ENCODE data around the gene CREB3L1.

The CREB3L1 gene

DNA sequence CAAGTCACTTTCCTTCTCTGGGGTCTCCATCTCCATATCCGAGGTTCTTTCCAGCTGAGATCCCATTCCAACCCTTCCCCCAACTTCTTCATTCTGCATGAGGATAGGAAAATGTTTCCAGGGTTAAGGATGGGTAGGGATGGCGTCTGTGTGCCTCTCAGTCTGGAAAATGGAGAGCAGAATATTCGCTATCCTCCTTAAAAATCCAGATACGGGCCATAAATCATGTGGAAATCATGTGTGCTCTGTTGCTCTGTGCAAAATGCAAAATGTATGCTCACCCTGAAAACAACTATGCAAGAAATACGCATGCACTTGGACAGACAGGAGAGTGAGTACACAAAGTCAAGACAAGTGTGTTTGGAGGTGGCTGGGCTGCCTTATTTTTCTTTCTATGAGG, 3.2 kb downstream of the CREB3L1 start:
- TF ChIP-seq, protein P1, sequence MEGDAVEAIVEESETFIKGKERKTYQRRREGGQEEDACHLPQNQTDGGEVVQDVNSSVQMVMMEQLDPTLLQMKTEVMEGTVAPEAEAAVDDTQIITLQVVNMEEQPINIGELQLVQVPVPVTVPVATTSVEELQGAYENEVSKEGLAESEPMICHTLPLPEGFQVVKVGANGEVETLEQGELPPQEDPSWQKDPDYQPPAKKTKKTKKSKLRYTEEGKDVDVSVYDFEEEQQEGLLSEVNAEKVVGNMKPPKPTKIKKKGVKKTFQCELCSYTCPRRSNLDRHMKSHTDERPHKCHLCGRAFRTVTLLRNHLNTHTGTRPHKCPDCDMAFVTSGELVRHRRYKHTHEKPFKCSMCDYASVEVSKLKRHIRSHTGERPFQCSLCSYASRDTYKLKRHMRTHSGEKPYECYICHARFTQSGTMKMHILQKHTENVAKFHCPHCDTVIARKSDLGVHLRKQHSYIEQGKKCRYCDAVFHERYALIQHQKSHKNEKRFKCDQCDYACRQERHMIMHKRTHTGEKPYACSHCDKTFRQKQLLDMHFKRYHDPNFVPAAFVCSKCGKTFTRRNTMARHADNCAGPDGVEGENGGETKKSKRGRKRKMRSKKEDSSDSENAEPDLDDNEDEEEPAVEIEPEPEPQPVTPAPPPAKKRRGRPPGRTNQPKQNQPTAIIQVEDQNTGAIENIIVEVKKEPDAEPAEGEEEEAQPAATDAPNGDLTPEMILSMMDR (conservative IDR thresholded peaks at IDR 0.05; ENCODE audit: low read depth, low read length): no peak
- Histone ChIP-seq H3K4me1 (ENCODE audit: low read depth, poor library complexity, severe bottlenecking) (no peaks in the 10 kb centered on the region), H3K4me3 (IDR thresholded peaks at IDR 0.05; ENCODE audit: insufficient read depth, low read depth, low read length) (no peak overlapping the region), H3K9ac (no peak overlapping the region), H2AFZ (ENCODE audit: low read depth) (no peak overlapping the region), H4K20me1 (ENCODE audit: insufficient read depth) (no peaks in the 10 kb centered on the region), H3K27me3 (ENCODE audit: insufficient read depth, low read depth) (peaks cover 12% of the 10 kb centered on the region; the same call in 1 of the 2 replicates), H3K4me2 (no peak overlapping the region), H3K79me2 (ENCODE audit: insufficient read depth, low read depth) (no peaks in the 10 kb centered on the region), H3K27ac (no peak overlapping the region), H3K36me3 (ENCODE audit: insufficient read depth) (no peaks in the 10 kb centered on the region)

DNA sequence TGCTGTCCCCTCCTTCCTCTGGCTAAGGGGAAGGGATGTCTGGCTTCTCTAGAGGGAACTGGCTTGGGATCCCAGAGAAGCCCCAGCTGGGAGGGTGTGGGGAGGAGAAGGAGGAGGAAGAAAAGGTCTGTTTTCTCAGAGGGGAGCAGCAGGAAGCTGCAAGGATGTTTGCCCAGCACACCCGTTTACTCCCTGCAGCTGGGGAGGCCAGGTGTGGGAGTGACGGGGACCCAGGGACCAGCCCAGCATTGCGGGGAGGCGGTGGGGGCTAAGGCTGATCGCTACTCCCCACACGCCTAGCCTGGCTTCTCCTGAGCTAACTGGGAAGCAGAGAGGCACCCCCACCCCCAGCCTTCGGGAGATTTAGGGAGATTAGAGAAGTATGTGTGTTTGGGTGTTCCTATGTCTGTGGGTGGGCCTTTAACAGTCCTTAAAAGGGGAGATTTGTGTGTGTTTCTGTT, 3.9 kb downstream of the CREB3L1 start:
- TF ChIP-seq, protein P1 (conservative IDR thresholded peaks at IDR 0.05; ENCODE audit: low read depth, low read length): no peak
- no peaks in the 10 kb centered on the region for H4K20me1 ChIP-seq (ENCODE audit: insufficient read depth)
- no peak overlapping the region for H3K9ac ChIP-seq
- H3K79me2 ChIP-seq (ENCODE audit: insufficient read depth, low read depth): no peaks in the 10 kb centered on the region
- no peak overlapping the region for H2AFZ ChIP-seq (ENCODE audit: low read depth)
- no peak overlapping the region for H3K4me2 ChIP-seq
- no peak overlapping the region for H3K27ac ChIP-seq
- H3K36me3 ChIP-seq (ENCODE audit: insufficient read depth): no peaks in the 10 kb centered on the region
- peaks cover 12% of the 10 kb centered on the region; the same call in 1 of the 2 replicates for H3K27me3 ChIP-seq (ENCODE audit: insufficient read depth, low read depth)
- no peak overlapping the region for H3K4me3 ChIP-seq (IDR thresholded peaks at IDR 0.05; ENCODE audit: insufficient read depth, low read depth, low read length)
- no peaks in the 10 kb centered on the region for H3K4me1 ChIP-seq (ENCODE audit: low read depth, poor library complexity, severe bottlenecking)

DNA sequence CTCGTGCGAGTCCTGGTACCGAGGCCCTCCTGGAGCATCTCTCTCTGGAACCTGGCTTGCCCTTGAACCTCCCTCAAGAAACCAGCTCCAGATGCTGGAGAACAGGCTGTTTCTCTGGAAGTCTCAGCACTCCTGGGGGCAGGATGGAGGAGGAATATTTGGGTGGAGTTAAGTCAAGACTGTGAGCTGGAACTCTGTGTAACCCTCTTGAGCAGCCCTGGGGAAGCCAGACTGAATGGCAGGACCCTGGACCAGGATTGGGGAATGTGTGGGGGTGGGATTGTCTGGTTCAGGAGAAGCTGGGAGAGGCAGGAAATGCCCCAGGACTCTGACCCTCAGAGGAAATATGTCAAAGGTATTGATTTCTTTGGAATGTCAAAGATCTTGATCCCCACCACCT, 7.7 kb downstream of the CREB3L1 start:
- Histone ChIP-seq H4K20me1 (ENCODE audit: insufficient read depth) (no peaks in the 10 kb centered on the region), H3K4me3 (IDR thresholded peaks at IDR 0.05; ENCODE audit: insufficient read depth, low read depth, low read length) (no peak overlapping the region), H3K79me2 (ENCODE audit: insufficient read depth, low read depth) (no peaks in the 10 kb centered on the region), H3K36me3 (ENCODE audit: insufficient read depth) (no peaks in the 10 kb centered on the region), H3K27me3 (ENCODE audit: insufficient read depth, low read depth) (0 out of 2 replicates have a peak, but pooled peaks cover 8% of the 10 kb centered on the region), H3K27ac (no peak overlapping the region), H3K9ac (no peak overlapping the region), H3K4me1 (ENCODE audit: low read depth, poor library complexity, severe bottlenecking) (no peaks in the 10 kb centered on the region), H3K4me2 (no peak overlapping the region), H2AFZ (ENCODE audit: low read depth) (no peak overlapping the region)
- TF ChIP-seq, protein P1 (conservative IDR thresholded peaks at IDR 0.05; ENCODE audit: low read depth, low read length): no peak

DNA sequence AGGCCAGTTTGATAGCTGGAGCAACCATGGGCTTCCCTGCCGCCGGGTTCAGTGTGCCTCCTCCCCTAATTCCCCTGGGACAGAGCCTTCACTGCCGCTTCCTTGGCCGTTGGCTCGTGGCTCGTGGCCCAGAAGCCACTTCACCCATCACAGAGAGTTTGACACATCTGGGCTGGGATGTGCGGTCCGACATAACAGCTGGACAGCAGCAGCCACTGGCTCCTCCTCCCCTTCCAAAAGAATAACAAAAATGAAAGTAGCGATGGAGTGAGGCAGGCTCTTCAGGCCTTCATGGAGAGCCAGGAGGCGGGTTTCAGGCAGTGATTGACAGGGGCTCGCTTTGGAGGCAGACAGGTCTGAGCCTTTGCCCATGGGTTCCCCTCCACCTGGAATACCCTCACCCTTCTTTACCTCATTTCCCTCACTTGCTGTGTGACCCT, 8.2 kb downstream of the CREB3L1 start:
- TF ChIP-seq, protein P1 (conservative IDR thresholded peaks at IDR 0.05; ENCODE audit: low read depth, low read length): no peak
- no peak overlapping the region for H3K4me2 ChIP-seq
- H2AFZ ChIP-seq (ENCODE audit: low read depth): no peak overlapping the region
- H3K27me3 ChIP-seq (ENCODE audit: insufficient read depth, low read depth): 0 out of 2 replicates have a peak, but pooled peaks cover 7% of the 10 kb centered on the region
- no peaks in the 10 kb centered on the region for H4K20me1 ChIP-seq (ENCODE audit: insufficient read depth)
- H3K9ac ChIP-seq: no peak overlapping the region
- no peak overlapping the region for H3K27ac ChIP-seq
- H3K4me3 ChIP-seq (IDR thresholded peaks at IDR 0.05; ENCODE audit: insufficient read depth, low read depth, low read length): no peak overlapping the region
- H3K36me3 ChIP-seq (ENCODE audit: insufficient read depth): no peaks in the 10 kb centered on the region
- H3K79me2 ChIP-seq (ENCODE audit: insufficient read depth, low read depth): no peaks in the 10 kb centered on the region
- no peaks in the 10 kb centered on the region for H3K4me1 ChIP-seq (ENCODE audit: low read depth, poor library complexity, severe bottlenecking)

Measured in KMS-11 (cell line).